Left renal pelvis (tissue), 4 donors: ENCODE results near the gene PBOV1. TPM values are rescaled to one million over a fixed set of nuclear protein-coding genes. Genes with fewer than 3 reads are reported as not detected.
"Not testable (repeated sequence)": the region's sequence is repeated elsewhere in the genome, so short reads cannot be mapped to it uniquely, and the experiment has no call there.

Experiments used
- DNase-seq, 4 donors: peaks; one replicate each; pipeline ENCODE4 v3.0.0-alpha.2; 2013; ENCODE audit warnings: low read depth in 4 of 4, low spot score in 3 of 4
- polyA plus RNA-seq, 4 donors: library from polyadenylated mRNA; unstranded; fragments of 120-200 nt; gene quantifications; one replicate each; pipeline ENCODE4 v1.2.1, GENCODE V29; 2013; ENCODE audit not compliant: insufficient read length in 4 of 4

Gene PBOV1
- polyA plus RNA-seq, 4 donors: 0.06 to 0.08 (median 0.07) TPM; not detected in 1

- DNase-seq: no peak
These were observed 21.5 kb upstream of the PBOV1 start for GRCh38 chr6:138239774-138240173.

DNA sequence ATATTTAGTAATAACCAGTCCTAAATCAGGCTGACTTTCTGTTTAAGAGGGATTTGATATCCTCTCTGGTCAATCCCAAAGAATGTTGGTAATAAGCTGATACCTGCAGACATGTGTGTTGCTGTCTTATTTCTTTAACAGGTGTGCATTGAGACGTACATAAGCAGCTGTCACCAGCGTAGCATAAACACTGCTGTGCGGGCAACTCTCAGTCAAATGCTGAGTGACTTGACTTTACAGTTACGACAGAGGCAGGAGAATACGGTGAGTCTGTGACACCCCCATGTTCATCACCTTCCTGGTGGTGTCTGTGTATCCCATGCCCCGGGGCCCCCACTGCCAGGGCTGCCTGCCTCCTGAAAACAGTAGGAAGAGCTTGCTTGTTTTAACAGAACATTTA lies 20.1 kb upstream of the PBOV1 start:
- no peak for DNase-seq

- DNase-seq: no peak
These were observed 19.2 kb upstream of the PBOV1 start for GRCh38 chr6:138237463-138237862.

DNA sequence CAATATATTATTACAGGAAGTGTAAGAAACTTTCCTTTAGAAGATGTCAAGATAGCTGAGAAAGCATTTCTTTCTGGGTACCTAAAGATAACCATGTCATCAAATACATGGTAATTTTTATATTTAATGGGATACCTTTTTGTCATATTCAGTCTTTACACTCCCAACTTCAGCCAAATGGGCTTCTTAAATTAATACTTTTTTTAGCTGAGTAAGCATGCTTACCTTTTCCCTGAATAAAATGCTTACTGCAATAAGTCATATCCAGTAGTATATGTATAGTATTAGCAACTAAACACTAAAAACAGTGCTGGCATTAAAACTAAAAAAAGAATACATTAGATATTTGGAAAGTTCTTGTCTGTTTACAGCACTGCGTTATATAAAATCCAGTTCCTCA lies 17.4 kb upstream of the PBOV1 start:
- no peak for DNase-seq

DNA sequence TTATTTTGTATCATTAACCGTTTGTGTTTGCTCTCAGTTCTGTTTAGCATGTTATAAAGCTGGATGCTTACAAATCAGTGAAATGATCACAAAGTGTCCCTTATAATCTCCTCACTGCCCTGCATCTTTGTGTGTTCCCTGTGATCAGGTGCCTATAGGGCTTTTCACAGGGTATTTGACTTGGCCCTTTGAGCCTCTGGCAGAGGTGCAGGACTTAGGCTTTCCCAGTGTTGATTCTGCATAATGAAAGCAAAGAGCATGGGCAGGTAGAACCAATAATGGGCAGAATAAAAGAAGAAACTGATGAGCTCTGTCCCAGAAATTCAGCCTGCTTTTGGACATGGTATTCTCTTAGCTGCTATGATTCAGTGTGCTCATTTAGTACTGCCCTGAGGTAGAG lies 16.9 kb upstream of the PBOV1 start:
- no peak for DNase-seq

- no peak for DNase-seq
These were observed 16.1 kb upstream of the PBOV1 start for GRCh38 chr6:138234363-138234762.

- DNase-seq: peak in 1 of 4 donors; percentile 21
These were observed 13.1 kb upstream of the PBOV1 start for GRCh38 chr6:138231381-138231886.

GRCh38 chr6:138230759-138231380 lies 12.6 kb upstream of the PBOV1 start:
- no peak for DNase-seq

DNA sequence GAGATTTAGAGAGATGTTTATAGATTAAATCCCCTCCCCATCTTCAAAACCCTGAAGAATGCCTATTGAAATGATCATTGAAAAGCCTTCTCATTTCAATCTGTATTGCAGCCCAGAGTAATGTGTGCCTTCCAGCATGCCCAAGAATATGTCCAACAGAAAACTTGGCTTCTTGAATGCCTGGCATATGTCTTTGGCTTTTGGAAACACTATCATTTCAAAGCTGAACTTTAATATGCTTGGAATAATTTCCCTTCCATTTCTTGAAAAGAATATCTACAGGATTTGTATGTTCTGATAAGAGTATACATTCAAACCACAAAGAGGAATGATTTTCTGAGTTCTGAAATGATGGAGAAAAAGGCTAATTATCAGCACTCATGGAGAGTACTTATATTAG lies 11.9 kb upstream of the PBOV1 start:
- DNase-seq: no peak

GRCh38 chr6:138229663-138230179 lies 11.4 kb upstream of the PBOV1 start:
- no peak for DNase-seq

- DNase-seq: no peak
These were observed 10.8 kb upstream of the PBOV1 start for GRCh38 chr6:138229072-138229471.

DNA sequence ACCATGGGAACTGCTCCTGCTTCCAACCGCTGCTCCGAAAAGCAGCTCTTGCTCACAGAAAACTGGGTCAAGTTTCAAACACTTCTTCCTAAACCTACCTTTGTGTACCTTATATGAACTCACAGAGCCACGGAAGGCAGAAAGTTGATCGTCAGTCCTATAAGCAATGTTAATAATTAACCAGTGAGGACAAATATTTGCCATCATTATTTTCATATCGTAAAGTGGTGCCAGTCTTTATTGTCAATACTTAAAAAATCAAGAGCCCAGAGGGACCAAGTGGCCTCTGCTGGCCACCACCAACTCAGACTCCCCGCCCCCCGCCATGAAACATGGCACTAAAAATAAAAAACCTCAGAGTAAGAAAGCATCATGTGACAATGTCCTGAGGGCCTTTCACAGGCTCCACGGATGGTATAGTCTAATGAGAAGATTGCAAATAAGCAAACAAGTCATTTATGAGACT lies 9.1 kb upstream of the PBOV1 start:
- no peak for DNase-seq

GRCh38 chr6:138226700-138227315 lies 8.5 kb upstream of the PBOV1 start:
- DNase-seq: no peak

GRCh38 chr6:138225953-138226352 lies 7.7 kb upstream of the PBOV1 start:
- no peak for DNase-seq

- no peak for DNase-seq
These were observed 4.7 kb upstream of the PBOV1 start for GRCh38 chr6:138222901-138223546.

- no peak for DNase-seq
These were observed 1.6 kb upstream of the PBOV1 start for GRCh38 chr6:138219901-138220300.

GRCh38 chr6:138219398-138219797 lies 1.1 kb upstream of the PBOV1 start:
- no peak for DNase-seq

- DNase-seq: no peak
These were observed 3.1 kb downstream of the PBOV1 start for GRCh38 chr6:138215093-138215782.

DNA sequence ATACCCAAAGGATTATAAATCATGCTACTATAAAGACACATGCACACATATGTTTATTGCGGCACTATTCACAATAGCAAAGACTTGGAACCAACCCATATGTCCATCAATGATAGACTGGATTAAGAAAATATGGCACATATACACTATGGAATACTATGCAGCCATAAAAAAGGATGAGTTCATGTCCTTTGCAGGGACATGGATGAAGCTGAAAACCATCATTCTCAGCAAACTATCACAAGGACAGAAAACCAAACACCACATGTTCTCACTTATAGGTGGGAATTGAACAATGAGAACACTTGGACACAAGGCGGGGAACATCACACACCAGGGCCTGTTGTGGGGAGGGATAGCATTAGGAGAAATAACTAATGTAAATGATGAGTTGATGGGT lies 5.8 kb downstream of the PBOV1 start:
- DNase-seq: not testable (repeated sequence)

DNA sequence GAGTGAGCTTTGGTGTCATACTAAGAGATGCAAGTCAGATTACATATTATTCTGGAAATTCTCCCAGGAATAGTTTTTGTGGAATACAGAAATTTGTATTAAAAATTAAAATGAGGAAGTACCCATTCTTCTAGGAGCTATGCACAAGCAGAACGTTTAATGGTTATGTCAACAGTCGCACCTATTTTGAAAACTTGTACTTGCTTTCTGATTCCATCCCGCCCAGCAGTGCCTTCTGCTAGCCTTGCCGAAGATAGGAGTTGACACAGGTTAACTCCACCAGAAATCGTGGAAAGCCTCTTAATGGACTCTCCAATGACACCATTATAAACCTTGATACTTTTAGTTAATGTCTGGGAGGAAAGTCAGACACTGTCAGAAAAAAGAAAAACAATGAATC lies 6.7 kb downstream of the PBOV1 start:
- DNase-seq: no peak

DNA sequence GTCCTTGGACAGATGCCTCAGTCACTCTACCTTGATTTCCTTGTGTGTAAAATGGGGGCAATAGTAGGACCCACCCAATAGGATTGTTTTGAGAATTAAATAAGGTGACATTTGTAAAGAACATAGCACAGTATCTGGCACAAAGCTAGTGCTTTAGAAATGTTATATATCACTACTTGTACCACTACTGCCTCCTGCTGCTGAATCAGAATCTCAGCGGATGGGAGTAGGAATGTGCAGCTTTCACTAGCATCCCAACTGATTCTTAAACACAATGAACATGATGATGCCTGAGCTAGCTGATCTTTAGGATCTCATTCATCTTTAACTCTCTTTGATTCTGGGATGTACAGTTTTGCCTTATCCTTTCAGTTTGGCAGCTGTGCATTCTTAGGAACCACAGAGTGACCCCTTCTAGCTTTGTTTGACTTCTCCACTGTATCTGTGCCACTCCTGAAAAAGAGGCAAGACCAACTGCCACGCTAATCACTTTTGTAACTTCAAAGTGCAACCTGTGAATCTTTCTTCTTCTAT lies 7.2 kb downstream of the PBOV1 start:
- DNase-seq: no peak
